ENCODE data around the gene XYLB.

GRCh38 chr3:38396239-38396638 is 49.7 kb downstream of the XYLB start:
- TF ChIP-seq CTCF (IDR thresholded peaks at IDR 0.05) (no peak), POLR2AphosphoS5 (IDR thresholded peaks at IDR 0.05) (no peak), POLR2A (IDR thresholded peaks at IDR 0.05) (no peak), EP300 (IDR thresholded peaks at IDR 0.05) (no peak)

Data from upper lobe of left lung (tissue), 4 donors.